Activated naive CD8-positive, alpha-beta T cell treated with anti-CD3 and anti-CD28 coated beads, Interleukin-2, amount 50 U/mL, for 16 hours (primary cell): ENCODE measurements around the gene CIAO2B.
"Not testable (repeated sequence)": the region's sequence is repeated elsewhere in the genome, so short reads cannot be mapped to it uniquely, and the experiment has no call there.

ENCODE experiments used
- DNase-seq: peaks from one replicate; pipeline ENCODE4 v3.0.0-alpha.2; 2020; ENCODE audit warnings: low read depth, low spot score

Gene CIAO2B

DNA sequence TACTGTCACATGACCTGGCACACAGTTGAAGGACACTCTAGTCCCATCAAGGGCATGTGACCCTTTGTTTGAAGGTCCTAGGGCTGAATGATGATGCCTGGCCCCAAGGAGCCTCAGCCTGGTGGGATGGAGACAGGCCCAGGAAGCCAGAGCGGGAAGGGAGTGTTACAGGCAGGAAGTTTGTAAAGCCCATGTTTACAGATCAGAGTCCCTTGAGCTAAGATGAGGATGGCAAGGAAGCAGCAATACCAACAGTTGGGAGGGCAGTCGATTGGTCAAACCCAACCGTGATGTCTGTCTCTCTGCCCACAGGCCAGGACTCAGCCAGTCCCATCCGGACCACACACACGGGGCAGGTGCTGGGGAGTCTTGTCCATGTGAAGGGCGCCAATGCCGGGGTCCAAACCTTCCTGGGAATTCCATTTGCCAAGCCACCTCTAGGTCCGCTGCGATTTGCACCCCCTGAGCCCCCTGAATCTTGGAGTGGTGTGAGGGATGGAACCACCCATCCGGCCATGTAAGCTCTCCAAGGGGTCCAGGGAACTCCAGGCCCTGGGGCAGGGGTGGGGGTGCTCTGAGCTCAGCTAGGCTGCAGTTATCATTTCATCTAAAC is 3.6 kb upstream of the CIAO2B start:
- no peak for DNase-seq

DNA sequence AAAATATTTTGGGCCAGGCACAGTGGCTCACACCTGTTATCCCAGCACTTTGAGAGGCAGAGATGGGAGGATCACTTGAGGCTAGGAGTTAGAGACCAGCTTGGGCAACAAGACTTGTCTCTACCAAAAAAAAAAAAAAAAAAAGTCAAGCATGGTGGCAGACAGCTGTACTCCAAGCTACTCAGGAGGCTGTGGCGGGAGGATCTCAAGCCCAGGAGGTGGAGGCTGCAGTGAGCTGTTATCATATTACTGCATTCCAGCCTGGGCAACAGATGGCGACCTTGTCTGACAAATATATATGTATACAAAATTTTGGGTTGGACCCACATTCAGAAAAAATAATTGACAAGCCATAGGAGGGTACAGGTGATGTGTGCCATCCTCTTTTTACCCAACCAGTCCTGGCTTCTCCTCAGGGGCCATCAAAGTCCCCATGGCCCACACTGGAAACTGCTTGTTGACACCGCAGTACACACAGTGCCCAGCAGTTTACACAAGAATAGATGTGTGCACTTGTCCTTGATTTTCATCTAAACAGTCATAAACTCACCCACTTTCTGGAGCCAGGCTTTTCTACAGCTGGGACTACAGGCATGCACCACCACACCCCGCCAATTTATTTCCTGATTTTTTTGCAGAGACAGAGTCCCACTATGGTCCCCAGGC is 2.8 kb upstream of the CIAO2B start:
- no peak for DNase-seq

DNA sequence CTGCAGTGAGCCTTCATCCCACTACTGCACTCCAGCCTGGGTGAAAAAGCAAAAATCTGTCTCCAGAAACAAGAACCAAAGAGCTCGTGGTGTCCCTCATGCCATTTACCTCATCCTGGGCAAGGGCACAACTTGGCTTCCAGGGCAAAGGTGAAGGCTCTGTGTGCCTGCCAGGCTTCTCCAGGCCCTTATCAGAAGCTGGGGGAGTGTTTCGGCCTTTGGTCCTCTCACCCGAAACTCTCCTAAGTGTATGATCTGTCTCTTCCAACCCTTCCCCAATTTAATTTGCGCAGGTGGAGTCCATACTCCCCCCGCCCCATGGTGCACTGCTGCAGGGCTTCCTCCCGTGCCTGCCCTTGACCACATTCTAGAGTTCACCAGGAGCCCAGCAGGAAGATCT is 2.3 kb upstream of the CIAO2B start:
- no peak for DNase-seq

DNA sequence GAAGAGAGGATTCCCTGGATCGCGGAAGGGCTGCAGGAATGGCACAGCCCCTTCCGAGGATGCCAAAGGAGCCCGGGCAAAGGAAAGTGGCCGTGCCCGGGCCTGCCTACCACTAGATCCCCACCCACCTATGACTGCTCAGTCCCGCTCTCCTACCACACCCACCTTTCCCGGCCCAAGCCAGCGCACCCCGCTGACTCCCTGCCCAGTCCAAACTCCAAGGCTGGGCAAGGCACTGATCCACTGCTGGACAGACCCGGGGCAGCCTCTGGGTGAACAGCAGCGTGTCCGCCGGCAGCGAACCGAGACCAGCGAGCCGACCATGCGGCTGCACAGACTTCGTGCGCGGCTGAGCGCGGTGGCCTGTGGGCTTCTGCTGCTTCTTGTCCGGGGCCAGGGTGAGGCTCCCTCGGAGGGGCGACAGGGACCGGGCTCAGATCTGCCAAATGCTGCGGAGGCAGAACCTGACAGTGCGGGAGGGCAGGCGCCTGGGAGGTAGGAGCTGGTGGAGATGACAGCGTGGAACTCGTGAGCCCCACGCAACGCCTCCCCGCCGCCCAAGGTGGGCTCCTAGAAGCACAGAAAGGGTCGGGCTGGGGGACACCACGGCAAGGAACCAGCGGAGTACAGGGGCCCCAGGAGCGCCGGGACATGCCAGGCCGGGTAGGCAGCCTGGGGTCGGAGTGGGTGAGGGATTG is 1.3 kb upstream of the CIAO2B start, which contains the start of gene CES2:
CES2 (plus strand) TSS at position 203 of the 698 bp plus-strand sequence; CDS start at position 323, 120 bp downstream.
- DNase-seq, result no peak

DNA sequence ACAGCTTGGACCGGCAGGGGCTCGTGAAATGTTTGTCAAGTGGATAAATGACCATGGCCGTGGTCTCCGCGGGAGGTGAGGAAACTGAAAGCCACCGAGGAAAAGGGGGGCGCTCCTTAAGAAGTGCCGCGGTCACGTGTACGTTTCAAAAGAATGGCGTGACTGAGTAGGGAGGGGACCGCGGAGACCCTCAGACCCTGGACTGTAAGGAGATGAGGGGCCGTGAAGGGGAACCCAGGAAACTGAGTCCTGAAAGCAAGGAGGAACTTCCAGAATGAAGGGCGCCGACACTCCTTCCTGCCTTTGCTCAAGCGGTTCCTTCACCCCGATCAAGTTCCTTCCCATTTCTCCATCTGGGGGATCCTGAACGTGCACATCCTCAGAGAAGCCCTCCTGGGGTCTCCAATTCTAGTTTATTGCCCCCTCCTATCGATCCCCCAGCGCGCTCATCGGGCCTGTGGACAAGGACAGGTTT is 674 bp upstream of the CIAO2B start:
- DNase-seq, result not testable (repeated sequence)

DNA sequence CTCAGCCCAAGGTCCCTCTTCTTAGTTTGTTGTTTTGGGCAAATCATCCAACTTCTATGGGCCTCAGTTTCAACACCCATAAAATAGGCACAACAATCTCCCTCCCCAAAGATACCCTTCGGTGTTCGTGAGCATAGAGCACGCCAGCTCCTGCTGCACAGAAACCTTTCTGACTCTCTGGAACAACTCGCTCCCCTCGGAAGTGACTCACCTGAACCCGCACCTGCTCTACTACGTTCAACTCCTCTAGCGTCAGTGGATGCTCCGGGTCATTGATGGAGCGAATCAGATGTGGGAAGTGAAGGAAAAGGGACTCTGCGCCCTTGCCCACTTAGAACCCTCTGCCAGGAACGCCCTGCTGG is 445 bp downstream of the CIAO2B start:
- DNase-seq, result no peak

DNA sequence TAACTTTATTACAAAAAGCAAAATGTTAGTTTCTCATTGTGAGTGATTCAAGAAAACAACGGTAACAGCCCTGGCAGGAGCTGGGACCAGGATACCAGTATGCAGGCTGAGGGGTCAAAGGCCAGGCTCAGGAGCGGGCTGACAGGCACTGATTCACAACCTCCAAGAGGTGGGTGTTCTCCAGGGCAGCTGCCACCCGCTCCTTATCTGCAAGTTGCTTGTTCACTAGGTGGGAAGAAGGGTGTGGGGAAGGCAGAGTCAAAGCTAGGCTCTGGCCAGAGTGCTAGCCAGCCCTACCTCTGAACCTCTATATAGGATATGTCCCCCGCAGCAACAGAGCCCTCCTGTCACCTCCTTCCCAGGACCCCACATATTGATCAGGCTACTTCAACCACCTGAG is 2.1 kb downstream of the CIAO2B start:
- DNase-seq, result no peak

DNA sequence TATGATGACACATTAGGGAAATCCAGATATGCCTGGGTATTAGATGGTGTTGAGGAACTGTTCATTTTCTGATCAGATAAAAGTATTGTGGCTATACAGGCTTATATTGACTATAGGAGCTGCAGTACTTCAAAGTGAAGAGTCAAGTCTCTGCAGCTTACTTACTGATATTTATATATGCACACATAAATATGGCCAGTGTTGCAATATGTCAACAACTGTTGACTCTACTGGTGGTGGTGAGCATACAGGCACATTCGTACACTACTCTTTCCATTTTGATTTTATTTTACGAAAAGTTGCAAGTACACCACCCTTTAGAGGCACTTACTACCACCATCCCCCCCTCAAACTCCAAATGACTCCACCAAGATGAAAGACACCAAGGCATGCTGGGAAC is 2.5 kb downstream of the CIAO2B start:
- DNase-seq, result no peak

DNA sequence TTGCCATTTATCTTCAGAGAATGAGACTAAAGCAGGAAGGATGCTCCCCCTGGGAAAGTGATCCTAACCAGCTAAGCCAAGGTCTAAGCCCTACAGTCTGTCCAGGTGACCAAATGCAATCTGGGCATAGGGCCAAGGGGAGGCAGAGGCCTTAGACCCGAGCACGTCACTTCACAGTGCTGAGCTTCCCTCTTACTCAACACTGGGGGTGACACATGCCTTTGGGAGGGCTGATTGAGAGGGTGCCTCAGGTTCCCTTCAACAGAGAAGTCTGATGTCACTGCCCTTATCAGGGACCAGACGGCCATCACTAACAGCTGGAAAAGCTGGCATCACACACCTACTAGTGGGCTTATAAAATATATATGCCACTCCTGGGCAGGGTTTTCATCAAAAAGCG is 4.0 kb downstream of the CIAO2B start:
- DNase-seq, result no peak

DNA sequence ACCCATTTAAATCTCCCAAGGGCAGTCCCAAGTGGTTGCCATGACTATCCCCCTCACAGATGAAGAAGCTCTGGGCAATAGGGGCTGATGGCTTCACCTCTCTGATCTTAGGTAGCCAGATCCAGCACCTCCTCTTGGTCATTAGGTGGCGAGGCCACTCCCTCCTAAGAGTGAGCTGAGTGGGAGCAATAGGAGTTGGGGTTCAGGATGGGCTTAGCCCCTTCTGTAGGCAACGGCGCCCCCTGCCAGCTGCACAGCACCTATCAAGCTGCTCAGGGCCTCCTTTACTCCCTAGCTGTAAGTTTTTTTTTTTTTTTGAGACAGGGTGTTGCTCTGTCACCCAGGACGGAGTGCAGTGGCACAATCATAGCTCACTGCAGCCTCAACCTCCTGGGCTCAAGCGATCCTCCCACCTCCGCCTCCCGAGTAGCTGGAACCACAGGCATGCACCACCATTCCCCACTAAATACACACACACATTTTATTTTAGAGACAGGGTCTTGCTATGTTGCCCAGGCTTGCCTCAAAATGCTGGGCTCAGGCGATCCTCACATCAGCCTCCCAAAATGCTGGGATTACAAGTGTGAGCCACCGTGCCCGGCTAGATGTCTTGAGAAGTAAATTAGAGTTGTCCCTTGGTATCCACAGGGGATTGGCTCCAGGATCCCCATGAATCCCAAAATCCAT is 5.4 kb downstream of the CIAO2B start:
- no peak for DNase-seq

DNA sequence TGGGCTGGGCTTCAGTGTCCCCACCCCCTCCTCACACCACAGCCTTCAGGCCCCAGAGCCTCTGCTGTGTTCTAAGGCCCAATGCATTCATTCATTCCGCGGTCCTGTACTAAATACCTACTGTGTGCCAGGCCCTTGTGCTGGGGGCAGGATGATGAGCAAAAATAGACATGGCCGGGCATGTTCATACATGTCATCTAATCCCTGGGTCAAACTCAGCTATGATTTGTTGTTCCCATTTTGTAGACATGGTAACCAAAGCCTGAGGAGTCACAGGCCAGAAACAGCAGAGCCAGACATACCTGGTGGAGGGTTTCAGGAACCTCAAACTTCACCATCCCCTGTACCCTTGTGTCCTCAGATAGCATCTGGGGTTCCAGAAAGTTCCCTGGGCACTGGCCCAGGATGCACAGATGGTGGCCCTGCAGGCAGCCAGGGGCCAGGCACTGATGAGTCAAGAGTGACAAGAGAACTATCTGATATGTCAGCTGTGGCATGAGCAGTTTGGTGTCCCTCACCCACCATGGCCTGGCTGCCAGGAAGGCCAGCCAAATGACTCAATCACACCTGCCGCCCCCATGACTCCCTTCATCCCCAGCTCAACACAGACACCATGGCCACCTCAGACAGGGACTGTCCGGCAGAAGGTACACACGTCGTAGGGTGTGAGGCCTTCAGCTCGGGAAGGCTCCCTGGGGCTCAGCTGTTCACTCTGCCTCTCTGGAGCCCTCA is 6.1 kb downstream of the CIAO2B start:
- DNase-seq, result no peak

DNA sequence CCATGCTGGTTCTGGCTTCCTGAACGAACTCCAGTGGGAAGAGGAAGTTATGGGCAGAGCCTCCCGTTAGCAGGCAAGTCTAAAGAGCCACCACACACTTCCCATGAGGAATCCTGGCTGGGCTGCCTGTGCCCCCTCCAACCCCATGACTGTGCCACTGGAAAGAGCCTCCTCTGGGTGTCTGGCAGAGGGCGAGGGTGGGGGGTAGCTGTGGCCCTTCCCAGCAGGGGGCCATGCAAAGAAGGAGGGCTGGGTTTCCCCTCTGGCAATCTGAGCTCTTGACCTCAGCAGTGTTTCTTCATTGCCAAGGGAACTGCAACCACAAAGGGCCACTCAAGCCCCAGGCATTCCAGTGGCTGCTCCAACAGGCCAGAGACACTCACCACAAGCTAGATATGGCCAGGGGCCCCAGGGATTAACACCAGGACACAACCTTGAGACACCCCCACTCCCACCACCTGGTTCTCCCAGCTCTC is 7.2 kb downstream of the CIAO2B start:
- DNase-seq, result no peak

DNA sequence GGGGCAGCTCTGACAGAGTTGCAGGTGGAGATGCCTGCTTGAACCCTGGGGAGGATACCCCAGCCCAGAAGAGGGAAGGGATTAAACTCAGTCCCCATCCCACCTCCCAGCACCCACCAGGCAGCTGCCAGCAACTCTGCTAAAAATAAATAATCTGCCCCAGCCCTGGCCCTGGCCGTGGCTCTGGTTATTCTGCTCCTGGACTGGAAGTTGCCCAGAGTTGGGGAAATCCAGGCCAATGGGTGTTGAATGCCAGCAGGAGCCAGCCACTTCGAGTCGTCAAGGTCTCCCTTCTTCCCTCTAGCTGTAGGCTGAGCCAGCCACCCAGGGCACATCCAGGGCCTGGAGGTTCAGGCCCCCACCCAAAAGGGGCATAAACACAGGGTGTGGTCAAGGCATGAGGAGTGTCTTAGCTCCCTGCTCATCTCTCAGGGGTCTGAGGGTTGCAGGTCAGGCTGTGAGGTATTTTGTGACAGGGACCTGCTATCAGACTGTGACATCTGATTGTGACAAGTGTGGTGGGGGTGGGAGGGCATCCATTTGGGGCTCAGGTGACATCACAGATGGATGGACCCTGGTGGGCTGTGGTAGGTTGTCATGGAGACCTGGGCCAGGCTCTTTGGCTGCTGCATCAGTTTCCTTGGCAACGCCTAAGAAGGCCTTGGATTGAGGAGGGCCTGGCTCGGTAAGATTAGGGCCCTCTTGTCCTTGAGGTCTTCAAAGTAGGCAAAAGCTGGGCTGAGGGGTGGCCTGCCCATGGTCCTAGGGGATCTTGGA is 7.8 kb downstream of the CIAO2B start:
- DNase-seq, result no peak

DNA sequence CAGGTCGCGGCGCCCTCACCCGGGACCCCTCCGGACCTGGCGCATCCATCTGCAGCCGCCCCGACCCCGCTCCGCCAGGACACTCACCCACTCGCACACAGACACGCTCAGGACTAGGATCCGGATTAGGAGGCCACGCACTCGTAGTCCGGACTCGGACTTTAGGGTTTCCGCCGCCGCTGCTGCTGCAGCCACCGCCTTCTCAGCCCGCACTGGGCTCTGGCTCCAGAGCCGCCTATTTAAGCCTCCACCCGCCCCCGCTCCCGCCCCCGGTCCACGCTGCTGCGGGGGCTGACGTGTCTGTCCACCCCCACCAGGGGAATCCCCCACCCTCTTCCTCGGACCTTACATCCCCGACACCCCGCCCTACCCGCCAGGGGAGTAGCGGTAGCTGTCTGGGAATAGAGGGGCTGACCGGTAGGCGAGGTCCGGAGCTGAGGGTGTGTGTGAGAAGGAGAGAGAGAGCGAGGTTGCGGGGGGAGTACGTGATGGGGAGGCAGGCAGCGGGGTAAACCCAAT is 8.8 kb downstream of the CIAO2B start, which contains the start of gene RRAD:
RRAD (minus strand) TSS at position 214 of the 519 bp plus-strand sequence. CDS start 356 bp downstream, outside the sequence.
- DNase-seq, result no peak

DNA sequence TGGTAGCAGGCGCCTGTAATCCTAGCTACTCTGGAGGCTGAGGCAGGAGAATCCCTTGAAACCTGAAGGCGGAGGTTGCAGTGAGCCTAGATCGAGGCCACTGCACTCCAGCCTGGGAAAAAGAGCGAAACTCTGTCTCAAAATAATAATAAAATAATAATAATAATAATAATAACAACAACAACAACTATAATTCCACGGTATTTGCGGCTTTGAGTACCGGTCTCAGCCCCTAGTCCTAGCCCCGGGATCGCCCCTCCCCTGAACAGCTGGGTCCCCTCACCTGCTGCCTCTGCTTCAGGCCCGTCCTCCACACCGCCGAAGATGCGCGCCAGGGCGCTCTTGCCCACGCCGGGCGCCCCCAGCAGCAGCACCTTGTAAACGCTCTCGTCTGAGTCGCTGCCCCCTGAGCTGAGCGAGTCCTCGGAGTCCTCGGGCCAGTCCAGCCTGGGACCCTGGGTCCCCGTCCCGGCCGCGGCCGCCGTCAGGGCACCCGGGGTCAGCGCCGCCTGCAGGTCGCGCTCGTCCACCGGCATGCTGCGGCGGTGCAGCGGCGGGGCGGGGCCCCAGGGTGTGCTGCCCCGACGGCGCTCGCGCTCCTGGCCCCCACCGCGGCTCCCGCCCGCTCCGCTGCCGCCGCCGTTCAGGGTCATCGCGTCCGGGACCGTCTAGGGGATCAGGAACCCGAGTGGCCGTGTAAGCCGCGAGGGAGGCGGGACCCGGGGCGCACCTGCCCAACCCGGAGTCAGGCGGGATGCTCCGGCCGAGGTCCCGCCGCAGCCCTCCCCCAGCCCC is 9.5 kb downstream of the CIAO2B start:
- no peak for DNase-seq

DNA sequence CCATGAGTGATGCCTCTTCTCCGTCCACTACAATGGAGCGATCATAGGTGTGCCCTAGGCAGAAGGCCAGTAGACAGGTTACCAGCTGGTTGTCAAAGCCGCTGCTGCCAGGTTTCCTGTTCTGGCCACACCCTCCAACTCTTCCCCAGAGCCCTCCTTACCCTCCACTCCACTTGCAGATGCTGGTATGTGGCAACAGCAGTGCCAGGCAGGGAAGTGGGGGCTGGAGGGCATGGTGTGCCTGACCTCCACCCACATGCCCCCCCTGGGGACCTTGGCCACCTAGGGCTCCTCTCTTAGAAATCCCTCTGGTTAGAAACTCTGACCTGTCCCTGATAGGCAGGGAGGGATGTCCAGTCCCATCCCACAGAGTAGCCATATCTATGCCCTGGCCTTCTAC is 10.3 kb downstream of the CIAO2B start:
- no peak for DNase-seq

DNA sequence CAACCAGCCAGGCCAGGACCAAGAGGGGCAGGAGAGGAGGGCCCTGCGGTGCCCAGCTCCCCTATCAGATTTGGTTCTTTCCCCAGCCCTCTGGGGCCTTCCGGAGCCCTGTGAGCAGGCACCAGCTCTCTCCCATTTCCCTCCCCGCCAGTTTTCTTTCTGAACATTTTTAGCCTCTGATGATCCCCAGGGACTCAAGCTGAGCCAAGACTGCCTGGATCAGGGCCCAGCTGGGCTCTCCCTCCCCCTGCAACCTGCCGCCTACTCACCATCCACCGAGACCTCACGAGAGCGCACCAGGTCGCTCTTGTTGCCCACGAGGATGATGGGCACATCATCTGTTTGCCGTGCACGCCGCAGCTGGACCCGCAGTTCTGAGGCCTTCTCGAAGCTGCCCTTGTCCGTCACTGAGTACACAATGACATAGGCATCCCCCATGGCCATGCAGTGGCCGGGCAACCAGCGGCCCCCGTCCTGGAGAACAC is 10.9 kb downstream of the CIAO2B start:
- DNase-seq, result no peak

DNA sequence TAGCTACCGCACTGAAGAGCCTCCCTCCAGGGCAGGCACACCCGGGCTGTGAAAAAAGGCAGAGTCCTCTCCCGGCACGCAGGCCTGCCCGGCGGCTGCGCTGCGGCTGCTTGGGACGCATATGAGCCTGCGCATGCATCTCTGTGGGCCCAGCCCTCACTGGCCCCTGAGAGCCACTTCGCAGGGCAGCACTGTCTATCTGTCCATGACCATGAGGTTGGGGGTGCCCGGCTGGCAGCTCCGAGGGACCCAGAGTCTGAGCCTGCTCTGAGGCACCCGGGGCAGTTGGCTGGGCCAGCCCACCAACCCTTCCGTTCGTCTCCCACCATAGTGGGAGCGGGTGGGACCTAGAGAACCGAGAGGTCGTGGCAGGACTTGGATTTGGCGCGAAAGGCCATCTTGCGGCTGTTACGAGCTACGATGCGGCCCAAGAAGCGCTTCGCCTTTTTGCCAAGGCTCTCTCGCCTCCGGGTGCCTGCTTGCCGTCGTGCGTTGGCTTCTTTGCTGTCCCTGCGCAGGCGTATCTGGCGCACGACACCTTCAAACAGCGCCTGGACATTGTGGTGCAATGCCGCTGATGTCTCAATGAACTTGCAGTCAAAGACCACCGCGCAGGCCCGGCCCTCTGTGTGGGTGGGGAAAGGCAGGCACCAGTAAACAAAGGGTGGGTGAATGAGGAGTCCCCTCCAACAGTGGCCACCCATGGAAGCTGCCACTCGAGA is 12.3 kb downstream of the CIAO2B start:
- no peak for DNase-seq
